ENCODE results near the gene POLD2. TPM values are rescaled to one million over a fixed set of nuclear protein-coding genes. Genes with fewer than 3 reads are reported as not detected.

The POLD2 gene
- total RNA-seq, 1 experiment from 2014 or later = 131 TPM

DNA sequence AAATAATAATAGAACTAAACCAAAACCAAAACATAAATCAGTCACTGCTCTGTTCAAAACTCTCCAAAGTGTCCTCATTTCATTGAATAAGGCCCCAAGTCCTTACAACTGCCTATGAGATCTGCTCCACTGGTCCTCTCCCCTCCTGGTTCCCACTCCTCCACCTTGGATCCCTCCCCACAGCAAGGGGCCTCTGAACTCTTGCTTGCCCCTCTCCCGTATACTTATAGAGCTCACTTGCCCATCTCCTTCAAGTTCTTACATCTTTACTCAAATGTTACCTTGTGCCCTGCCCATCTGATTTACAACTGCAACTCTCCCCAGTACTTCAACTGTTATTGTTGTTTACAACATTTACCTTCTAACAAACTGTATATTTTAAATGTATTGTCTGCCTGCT lies 819 bp downstream of the POLD2 start:
- Histone ChIP-seq H3K14ac (ENCODE audit: insufficient read depth, low read length) (no peak overlapping the region), H3K27ac (ENCODE audit: insufficient read length, low read depth, low read length) (no peak overlapping the region), H2BK12ac (ENCODE audit: insufficient read length, low read depth, low read length) (no peak overlapping the region), H3K4ac (ENCODE audit: low read depth, low read length) (no peak overlapping the region), H4K5ac (ENCODE audit: insufficient read length, low read depth, low read length) (no peak overlapping the region), H4K20me1 (ENCODE audit: control insufficient read depth, insufficient read depth, insufficient read length) (no peaks in the 10 kb centered on the region), H2BK120ac (ENCODE audit: low read depth, low read length, poor library complexity, severe bottlenecking) (no peak overlapping the region), H3K23ac (ENCODE audit: insufficient read length, low read depth, low read length) (no peak overlapping the region), H2BK20ac (ENCODE audit: low read depth, low read length, poor library complexity, severe bottlenecking) (no peak overlapping the region), H3K23me2 (ENCODE audit: insufficient read length, low read depth, low read length, poor library complexity, severe bottlenecking) (peaks cover 11% of the 10 kb centered on the region), H4K8ac (replicated peaks; ENCODE audit: insufficient read length, low read depth, low read length) (no peak overlapping the region), H3K9me3 (ENCODE audit: control insufficient read depth, low read depth, low read length) (no peaks in the 10 kb centered on the region), H2BK15ac (ENCODE audit: low read depth, low read length) (no peak overlapping the region), H3K79me1 (ENCODE audit: insufficient read depth, low read depth, low read length, poor library complexity, severe bottlenecking) (peaks cover 2% of the 10 kb centered on the region), H3K4me1 (ENCODE audit: insufficient read depth, low read length) (no peaks in the 10 kb centered on the region), H4K91ac (ENCODE audit: insufficient read length, low read depth, low read length) (no peak overlapping the region), H3K79me2 (ENCODE audit: insufficient read depth, low read length) (no peaks in the 10 kb centered on the region; the same call in 1 of the 2 replicates), H3K9ac (ENCODE audit: extremely low read depth, insufficient read length, low read length) (peak overlapping the region; percentile 81), H3K18ac (ENCODE audit: insufficient read length, low read depth, low read length) (no peak overlapping the region), H3T11ph (ENCODE audit: low read length) (no peak overlapping the region), H2AFZ (ENCODE audit: low read length) (no peak overlapping the region), H3K56ac (ENCODE audit: insufficient read length, low read depth, low read length) (no peak overlapping the region), H2BK5ac (ENCODE audit: insufficient read length, low read length) (no peak overlapping the region), H2AK5ac (ENCODE audit: insufficient read length, low read length) (no peak overlapping the region), H3K27me3 (ENCODE audit: insufficient read depth, low read length) (no peaks in the 10 kb centered on the region), H3K4me2 (ENCODE audit: insufficient read depth, insufficient read length, low read length) (peak overlapping the region; percentile 99)
- peaks cover 26 to 51% (median 41%) of the 10 kb centered on the region in 3 experiments for H3K36me3 Mint-ChIP-seq (ENCODE audit: insufficient read depth in 1 of 3, low read depth in 3 of 3)
- H3K9me3 Mint-ChIP-seq = peaks cover 6% of the 10 kb centered on the region in 2 experiments
- peaks cover 10 to 12% of the 10 kb centered on the region in 2 experiments for H3K4me1 Mint-ChIP-seq
- TF ChIP-seq, protein P1, sequence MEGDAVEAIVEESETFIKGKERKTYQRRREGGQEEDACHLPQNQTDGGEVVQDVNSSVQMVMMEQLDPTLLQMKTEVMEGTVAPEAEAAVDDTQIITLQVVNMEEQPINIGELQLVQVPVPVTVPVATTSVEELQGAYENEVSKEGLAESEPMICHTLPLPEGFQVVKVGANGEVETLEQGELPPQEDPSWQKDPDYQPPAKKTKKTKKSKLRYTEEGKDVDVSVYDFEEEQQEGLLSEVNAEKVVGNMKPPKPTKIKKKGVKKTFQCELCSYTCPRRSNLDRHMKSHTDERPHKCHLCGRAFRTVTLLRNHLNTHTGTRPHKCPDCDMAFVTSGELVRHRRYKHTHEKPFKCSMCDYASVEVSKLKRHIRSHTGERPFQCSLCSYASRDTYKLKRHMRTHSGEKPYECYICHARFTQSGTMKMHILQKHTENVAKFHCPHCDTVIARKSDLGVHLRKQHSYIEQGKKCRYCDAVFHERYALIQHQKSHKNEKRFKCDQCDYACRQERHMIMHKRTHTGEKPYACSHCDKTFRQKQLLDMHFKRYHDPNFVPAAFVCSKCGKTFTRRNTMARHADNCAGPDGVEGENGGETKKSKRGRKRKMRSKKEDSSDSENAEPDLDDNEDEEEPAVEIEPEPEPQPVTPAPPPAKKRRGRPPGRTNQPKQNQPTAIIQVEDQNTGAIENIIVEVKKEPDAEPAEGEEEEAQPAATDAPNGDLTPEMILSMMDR (conservative IDR thresholded peaks at IDR 0.05) = no peak
- DNase-seq = no peak
- peak overlapping the region; percentile 70 to 86 for H3K4me3 Mint-ChIP-seq
- peaks cover 27% of the 10 kb centered on the region for H3K27me3 Mint-ChIP-seq (ENCODE audit: low read depth)
- WGBS (ENCODE audit: extremely low coverage, insufficient read length, low lambda C conversion rate) = no CpG with 5 or more reads among the region's 1 CpG
- H3K27ac Mint-ChIP-seq = no peak overlapping the region; a peak in 1 of 7 replicates
